ENCODE measurements around the gene AKAP12. TPM values are rescaled to one million over a fixed set of nuclear protein-coding genes. Genes with fewer than 3 reads are reported as not detected.

The AKAP12 gene
- total and polyA plus RNA-seq, 12 donors, result 10.8 to 46.1 (median 26.1) TPM

DNA sequence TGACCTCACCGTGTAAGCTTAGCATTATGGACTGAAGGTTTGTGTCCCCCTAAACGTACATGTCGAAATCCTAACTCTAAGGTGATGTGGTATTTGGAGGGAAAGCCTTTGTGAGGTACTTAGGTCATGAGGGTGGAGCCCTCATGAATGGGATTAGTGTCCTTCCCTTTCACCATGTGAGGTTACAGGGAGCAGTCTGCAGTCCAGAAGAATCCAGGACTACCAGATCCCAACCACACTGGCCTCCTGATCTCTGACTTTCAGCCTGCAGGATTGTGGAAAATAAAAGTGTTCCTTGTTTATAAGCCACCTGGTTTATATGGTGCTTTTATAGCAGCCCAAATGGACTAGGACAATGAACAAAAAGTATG is 78.2 kb downstream of the AKAP12 start:
- intact Hi-C loops (cut with DNase I), result no loop called here
- H3K9me3 ChIP-seq (replicated peaks in 1 of 3), result no peaks in the 10 kb centered on the region
- H3K27me3 ChIP-seq, result no peaks in the 10 kb centered on the region
- no peak overlapping the region for H3K27ac ChIP-seq
- H3K4me1 ChIP-seq (replicated peaks in 1 of 2), result no peaks in the 10 kb centered on the region
- 66 to 75% (median 69%) methylated on average over 3 of the region's 3 CpGs for WGBS, 4 donors
- no peak overlapping the region for H3K4me3 ChIP-seq
- TF ChIP-seq, protein P1, sequence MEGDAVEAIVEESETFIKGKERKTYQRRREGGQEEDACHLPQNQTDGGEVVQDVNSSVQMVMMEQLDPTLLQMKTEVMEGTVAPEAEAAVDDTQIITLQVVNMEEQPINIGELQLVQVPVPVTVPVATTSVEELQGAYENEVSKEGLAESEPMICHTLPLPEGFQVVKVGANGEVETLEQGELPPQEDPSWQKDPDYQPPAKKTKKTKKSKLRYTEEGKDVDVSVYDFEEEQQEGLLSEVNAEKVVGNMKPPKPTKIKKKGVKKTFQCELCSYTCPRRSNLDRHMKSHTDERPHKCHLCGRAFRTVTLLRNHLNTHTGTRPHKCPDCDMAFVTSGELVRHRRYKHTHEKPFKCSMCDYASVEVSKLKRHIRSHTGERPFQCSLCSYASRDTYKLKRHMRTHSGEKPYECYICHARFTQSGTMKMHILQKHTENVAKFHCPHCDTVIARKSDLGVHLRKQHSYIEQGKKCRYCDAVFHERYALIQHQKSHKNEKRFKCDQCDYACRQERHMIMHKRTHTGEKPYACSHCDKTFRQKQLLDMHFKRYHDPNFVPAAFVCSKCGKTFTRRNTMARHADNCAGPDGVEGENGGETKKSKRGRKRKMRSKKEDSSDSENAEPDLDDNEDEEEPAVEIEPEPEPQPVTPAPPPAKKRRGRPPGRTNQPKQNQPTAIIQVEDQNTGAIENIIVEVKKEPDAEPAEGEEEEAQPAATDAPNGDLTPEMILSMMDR (IDR thresholded peaks at IDR 0.05), result no peak
- TF ChIP-seq POLR2A (IDR thresholded peaks at IDR 0.05), result no peak
- H3K36me3 ChIP-seq (replicated peaks in 1 of 2), result no peaks in the 10 kb centered on the region
- no peak for DNase-seq

DNA sequence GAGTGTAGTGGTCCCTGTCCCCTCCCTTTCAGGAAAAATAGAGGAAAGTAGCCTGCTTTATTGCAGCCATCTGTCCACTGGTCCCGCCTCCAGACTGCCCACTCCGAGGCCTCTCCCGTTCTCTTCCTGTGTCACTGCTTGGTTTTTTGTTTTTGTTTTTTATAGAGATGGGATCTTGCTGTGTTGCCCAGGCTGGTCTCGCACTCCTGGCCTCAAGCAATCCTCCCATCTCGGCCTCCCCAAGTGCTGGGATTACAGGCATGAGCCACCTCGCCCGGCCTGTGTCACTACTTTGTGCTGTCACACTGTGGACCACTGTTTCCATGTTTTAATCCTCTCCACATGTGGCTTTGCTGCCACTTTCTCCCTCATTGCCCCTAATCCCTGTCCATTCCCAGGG is 80.4 kb downstream of the AKAP12 start:
- Histone ChIP-seq H3K9me3 (replicated peaks in 1 of 3) (no peaks in the 10 kb centered on the region), H3K4me1 (replicated peaks in 1 of 2) (peaks cover under 1 to 15% of the 10 kb centered on the region in 2 donors), H3K4me3 (no peak overlapping the region), H3K27ac (no peak overlapping the region), H3K36me3 (replicated peaks in 1 of 2) (no peaks in the 10 kb centered on the region), H3K27me3 (no peaks in the 10 kb centered on the region)
- TF ChIP-seq POLR2A (IDR thresholded peaks at IDR 0.05), result no peak
- TF ChIP-seq, protein P1 (IDR thresholded peaks at IDR 0.05), result no peak
- no peak for DNase-seq
- WGBS, 4 donors, result 90 to 93% (median 91%) methylated on average over 7 of the region's 7 CpGs
- intact Hi-C loops (cut with DNase I), result loop anchor here in 1 of 2 donors (5.0 kb wide), 1 partner anchor 308 kb away; no protein-coding TSS in a partner anchor

DNA sequence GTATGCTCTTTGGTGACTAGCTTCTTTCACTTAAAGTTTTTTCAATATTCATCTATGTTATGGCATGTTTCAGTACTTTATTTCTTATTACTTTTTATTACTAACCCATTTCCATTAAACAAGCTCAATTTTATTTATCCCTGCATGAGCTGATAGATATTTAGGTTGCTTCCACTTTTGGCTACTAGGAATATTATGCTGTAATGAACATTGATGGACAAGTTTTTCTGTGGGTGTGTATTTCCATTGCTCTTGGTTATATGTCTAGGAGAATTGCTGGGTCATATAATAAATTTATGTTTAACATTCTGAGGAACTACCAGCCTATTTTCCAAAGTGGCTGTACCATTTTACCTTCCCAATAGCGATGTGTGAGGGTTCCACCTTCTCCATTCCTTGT is 81.7 kb downstream of the AKAP12 start:
- TF ChIP-seq POLR2A (IDR thresholded peaks at IDR 0.05), result no peak
- TF ChIP-seq, protein P1 (IDR thresholded peaks at IDR 0.05), result no peak
- Histone ChIP-seq H3K4me3 (no peak overlapping the region), H3K9me3 (replicated peaks in 1 of 3) (no peaks in the 10 kb centered on the region), H3K36me3 (replicated peaks in 1 of 2) (no peaks in the 10 kb centered on the region), H3K4me1 (replicated peaks in 1 of 2) (peaks cover 4 to 24% of the 10 kb centered on the region in 2 donors), H3K27me3 (no peaks in the 10 kb centered on the region), H3K27ac (no peak overlapping the region)
- WGBS, 4 donors, result 96 to 100% (median 100%) methylated on average over 1 of the region's 1 CpG
- no peak for DNase-seq
- intact Hi-C loops (cut with DNase I), result loop anchor here in 1 of 2 donors (5.0 kb wide), 1 partner anchor 309 kb away; no protein-coding TSS in a partner anchor

DNA sequence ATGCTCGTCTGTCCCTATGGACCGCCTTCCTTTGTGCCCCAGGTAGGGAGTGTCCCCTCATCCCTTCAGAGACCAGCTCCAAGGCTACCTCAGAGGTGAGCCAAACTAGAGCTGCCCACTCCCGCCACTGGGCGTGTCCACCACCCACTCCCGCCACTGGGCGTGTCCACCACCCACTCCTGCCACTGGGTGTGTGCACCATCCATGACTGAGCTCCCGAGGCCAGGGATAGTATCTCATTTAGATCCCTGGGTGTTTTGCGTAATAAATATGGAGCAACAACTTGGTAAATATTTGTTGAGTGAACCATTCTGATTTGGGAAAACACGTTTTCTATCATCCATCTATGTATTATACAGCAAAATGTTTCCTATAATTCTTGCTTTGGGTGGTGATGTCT is 82.8 kb downstream of the AKAP12 start:
- DNase-seq, result no peak
- no peaks in the 10 kb centered on the region for H3K9me3 ChIP-seq (replicated peaks in 1 of 3)
- H3K27ac ChIP-seq, result no peak overlapping the region
- H3K4me1 ChIP-seq (replicated peaks in 1 of 2), result peaks cover 4 to 24% of the 10 kb centered on the region in 2 donors
- TF ChIP-seq, protein P1 (IDR thresholded peaks at IDR 0.05), result no peak
- no peak for TF ChIP-seq POLR2A (IDR thresholded peaks at IDR 0.05)
- intact Hi-C loops (cut with DNase I), result loop anchor here in 1 of 2 donors (5.0 kb wide), 1 partner anchor 310 kb away; no protein-coding TSS in a partner anchor
- H3K4me3 ChIP-seq, result no peak overlapping the region
- WGBS, 4 donors, result 78 to 90% (median 84%) methylated on average over 9 of the region's 9 CpGs
- no peaks in the 10 kb centered on the region for H3K27me3 ChIP-seq
- no peaks in the 10 kb centered on the region for H3K36me3 ChIP-seq (replicated peaks in 1 of 2)
